Spleen (tissue), 7 donors: ENCODE data around the gene SRSF4.

ENCODE experiments used
- POLR2AphosphoS5 ChIP-seq, 3 donors: sonication (generic); formaldehyde crosslinking; IDR thresholded peaks; one replicate each; pipeline ENCODE4 v1.5.1; 2017; ENCODE audit warnings: antibody characterized with exemption in 3 of 3
- TF ChIP-seq, protein P1 (sequence below), 11 experiments: fragments of 200-600 bp in 7 of 11; fragments of 450-650 bp in 4 of 11; sonication (generic) in 4 of 11; IDR thresholded peaks in 8 of 11; conservative IDR thresholded peaks in 3 of 11; 1 replicate in 7 of 11; 2 replicates in 4 of 11; pipeline versions ENCODE4 v1.4.0 to v1.8.0; 2016 to 2021; ENCODE audit warnings: antibody characterized with exemption in 11 of 11, inconsistent platforms in 4 of 11, mild to moderate bottlenecking in 1 of 11
- donor health status: DM: no; HTN: no; CAD: no; lungs with moderate emphysema.
- donor health status: DM: no; HTN: no; CAD: no.
- donor health status: DM: no; HTN: no; CAD: no.

DNA sequence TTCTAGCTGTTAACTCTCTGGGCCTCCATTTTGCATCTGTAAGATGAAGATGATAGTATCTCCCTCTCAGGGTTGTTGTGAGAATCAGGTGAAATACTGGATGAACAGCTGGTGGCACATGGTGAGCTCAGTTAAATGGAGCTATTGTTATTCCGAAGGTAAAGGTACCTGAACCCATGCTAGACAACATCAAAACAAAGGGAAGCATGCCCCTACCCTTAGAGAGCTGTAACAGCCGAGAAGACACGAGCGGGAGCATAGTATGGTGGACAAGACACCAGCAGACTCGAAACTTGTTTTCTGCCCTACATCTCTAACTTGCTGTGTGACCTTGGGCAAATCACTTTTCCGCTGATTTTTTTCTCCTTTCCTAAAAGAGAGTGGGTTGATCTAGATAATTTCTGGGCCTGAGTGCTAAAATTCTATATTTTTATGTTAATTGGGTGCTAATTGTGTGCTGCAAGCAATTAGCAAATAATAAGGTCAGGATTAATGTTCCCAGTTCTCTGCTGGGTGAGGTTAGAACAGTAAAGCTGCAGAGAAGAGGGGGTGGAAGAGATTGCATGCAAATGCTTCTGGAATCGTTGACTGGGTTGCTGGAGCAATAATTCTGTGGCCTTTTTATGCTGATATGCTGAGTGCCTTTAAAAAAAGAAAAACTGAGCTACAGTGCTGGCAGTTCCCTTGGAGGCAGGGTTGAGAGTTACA, 68.8 kb downstream of the SRSF4 start:
- TF ChIP-seq, protein P1, sequence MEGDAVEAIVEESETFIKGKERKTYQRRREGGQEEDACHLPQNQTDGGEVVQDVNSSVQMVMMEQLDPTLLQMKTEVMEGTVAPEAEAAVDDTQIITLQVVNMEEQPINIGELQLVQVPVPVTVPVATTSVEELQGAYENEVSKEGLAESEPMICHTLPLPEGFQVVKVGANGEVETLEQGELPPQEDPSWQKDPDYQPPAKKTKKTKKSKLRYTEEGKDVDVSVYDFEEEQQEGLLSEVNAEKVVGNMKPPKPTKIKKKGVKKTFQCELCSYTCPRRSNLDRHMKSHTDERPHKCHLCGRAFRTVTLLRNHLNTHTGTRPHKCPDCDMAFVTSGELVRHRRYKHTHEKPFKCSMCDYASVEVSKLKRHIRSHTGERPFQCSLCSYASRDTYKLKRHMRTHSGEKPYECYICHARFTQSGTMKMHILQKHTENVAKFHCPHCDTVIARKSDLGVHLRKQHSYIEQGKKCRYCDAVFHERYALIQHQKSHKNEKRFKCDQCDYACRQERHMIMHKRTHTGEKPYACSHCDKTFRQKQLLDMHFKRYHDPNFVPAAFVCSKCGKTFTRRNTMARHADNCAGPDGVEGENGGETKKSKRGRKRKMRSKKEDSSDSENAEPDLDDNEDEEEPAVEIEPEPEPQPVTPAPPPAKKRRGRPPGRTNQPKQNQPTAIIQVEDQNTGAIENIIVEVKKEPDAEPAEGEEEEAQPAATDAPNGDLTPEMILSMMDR (IDR thresholded peaks at IDR 0.05 in 8 of 11, conservative IDR thresholded peaks at IDR 0.05 in 3 of 11) = no peak
- no peak for TF ChIP-seq POLR2AphosphoS5 (IDR thresholded peaks at IDR 0.05)
